Caki2 (cell line): ENCODE data around the gene CFAP298. TPM values are rescaled to one million over a fixed set of nuclear protein-coding genes. Genes with fewer than 3 reads are reported as not detected.
"Not testable (repeated sequence)": the region's sequence is repeated elsewhere in the genome, so short reads cannot be mapped to it uniquely, and the experiment has no call there.

Experiments used
- DNase-seq: peaks from one replicate; pipeline ENCODE4 v3.0.0-alpha.2; 2015; ENCODE audit warnings: low read depth
- in situ Hi-C: cut with HindIII; loops from 2 replicates; pipeline ENCODE4 v1.10.0; 2016; ENCODE audit warnings: low sequenced_read_pairs, low pct_unique_long_range_greater_than_20kb, mixed read lengths
- total RNA-seq: library from RNA; depleted of rRNA; stranded (reverse); fragments of >200 nt; shearing (Covaris generic); gene quantifications from 2 replicates; pipeline ENCODE4 v1.2.3, GENCODE V29; 2014; ENCODE audit warnings: low replicate concordance

CFAP298 gene
- total RNA-seq, 1 experiment from 2014 or later: 51.9 TPM

DNA sequence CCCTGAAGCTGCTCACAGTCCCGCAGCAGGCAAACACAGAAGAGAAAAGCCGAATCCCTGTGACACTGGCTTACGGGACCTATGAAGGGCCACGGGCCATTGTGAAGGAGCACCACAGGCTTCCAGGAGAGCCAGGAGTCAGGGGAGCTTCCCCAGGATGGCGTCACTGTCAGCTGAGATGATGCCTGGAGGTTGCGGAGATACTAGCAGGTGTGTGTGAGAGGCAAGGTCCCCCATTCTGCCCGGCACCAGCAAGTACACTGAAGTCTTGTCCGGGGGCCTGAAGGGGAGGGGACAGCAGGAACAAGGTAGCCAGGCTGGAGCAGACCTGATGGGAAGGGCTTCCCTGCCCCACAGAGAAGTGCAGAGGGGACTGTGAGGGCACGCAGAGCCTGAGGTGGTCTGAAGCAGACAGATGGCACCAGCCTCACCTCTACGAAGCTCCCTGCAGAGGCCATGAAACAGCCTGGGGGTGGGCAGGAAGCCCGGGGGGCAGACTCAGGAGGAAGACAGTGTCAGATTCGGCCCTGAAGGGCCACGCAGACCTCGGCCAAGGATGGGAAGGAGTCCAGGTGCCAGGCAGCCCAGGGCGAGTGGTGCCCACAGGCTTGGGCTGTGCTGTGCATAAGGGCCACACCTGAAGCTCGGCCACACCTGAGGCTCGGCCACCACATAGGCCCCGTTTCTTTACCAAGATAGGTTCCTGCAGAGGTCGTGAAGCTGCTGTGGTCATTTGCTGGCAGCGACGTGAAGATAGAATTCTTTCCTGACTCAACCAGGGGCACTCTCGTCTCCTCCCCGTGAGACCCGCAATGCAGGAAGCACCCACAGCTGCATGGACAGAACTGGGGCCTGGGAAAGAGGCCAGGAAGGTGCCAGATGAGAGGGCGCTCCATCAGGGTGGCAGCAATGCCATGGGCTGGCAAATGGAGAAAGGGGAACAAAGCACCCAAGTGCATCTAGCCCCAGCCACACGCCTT is 36.9 kb downstream of the CFAP298 start:
- in situ Hi-C loops: no loop called here
- no peak for DNase-seq

DNA sequence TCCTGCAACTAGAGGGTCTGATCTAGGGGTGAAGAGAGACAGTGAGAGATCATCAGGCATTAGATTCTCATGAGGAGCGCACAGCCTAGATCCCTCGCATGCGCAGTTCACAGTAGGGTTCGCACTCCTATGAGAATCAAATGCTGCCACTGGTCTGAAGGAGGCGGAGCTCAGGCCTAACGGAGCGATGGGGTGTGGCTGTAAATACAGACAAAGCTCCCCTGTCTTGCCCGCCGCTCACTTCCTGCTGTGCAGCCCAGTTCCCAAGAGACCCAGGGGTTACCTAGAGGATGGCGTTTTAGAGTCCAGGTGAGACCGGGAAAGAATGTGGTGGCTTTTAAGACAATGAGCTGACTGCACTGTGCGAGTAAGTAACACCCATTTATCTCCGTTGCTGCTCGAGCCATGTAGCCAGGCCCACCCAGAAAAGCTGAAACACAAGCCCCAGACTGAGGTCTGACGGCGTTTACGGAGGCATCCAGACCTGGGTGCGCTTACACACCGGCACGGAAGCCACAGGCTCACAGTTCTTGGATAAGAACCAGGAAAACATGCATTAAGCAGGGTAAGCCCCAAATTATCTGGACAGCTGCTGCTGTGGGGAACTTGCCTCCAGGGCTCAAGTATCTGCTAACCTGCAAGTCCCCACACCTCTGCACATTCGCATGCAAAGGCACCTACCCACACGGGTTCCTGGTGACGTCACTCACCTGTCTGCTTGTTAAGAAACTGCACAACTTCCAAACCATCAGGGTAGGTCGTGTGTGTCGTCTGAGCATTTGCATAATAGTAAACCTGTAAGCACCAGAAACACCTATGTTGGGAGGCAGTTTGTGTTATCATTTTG is 39.4 kb downstream of the CFAP298 start:
- in situ Hi-C loops: no loop called here
- no peak for DNase-seq

DNA sequence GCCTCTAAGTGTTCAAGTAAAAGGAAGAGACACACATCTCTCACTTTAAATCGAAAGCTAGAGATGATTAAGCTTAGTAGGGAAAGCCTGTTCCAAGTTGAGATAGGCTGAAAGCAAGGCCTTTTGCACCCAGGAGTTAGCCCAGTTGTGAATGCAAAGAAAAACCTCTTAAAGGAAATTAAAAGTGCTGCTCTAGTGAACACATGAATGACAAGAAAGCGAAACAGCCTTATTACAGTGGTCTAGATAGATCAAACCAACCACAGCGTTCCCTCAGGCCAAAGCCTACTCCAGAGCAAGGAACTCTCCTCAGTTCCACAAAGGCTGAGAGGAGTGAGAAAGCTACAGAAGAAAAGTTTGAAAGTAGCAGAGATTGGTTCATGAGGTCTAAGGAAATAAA is 41.7 kb downstream of the CFAP298 start:
- in situ Hi-C loops: no loop called here

DNA sequence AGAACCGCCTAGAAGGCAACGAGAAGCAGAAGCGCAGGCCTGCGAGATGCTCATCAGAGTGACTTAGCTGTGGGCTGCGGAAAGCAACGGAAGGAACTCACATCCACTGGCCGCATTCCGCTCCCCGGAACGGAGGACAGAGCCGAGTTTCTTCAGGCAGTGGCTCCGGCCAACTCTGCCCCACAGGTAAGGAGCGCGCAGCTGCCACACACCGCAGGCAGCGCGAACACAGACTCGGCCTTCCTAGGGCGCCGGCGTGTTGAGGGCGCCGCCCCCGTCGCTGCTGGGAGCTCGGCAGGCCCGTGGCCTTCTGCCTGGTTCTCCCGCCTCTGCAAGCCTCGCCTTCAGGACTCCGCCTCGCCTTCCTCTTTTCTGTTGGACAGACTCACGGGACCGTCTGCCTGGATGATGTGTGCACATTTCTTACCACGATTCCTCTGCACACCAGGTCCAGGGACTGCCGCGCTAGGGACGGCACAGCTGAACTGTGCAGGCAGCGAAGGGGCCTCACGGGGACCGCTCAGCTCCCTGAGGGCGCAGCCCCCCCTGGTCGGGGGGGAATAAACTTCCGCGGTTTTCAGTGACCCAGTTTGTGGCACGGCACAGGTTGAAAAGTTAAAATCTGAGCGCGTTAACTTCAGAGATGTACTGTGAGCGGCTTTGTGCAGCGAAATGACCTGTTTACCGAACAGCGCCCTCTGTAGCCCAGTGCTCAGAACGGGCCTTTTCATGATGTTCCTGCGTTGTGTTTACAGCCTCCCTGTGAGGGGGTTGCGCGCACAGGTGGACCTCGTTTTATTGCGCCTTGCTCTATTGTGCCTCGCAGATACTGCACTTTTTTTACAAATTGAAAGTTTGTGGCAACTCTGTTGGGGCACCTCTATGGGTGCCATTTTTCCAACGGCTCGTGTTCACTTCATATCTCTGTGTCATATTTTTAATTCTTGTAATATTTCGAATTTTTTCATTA is 42.6 kb downstream of the CFAP298 start:
- in situ Hi-C loops: no loop called here
- peak; percentile 83 for DNase-seq

More for the DNA sequence above, 41.7 kb downstream of the CFAP298 start:
- DNase-seq: no peak

DNA sequence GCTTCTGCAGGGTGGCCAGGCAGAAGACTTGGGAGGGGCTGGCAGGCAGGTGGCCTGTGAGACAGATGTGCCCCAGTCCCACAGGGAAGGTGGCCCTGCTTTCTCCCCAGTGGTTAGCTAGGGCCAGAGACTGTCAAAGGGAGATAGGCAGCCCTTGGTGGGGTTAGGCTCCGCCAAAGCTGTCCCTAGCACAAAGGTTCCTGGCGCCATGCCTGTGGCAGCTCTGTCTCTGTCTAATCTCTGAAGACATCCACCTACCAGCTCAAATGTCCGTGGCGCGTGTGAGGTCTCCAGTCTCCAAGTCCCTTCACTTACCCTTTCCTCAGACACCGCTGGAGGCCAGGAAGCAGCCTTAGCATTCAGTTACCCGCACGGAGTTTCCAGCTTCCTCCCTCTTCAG is 44.6 kb downstream of the CFAP298 start:
- in situ Hi-C loops: no loop called here
- no peak for DNase-seq

DNA sequence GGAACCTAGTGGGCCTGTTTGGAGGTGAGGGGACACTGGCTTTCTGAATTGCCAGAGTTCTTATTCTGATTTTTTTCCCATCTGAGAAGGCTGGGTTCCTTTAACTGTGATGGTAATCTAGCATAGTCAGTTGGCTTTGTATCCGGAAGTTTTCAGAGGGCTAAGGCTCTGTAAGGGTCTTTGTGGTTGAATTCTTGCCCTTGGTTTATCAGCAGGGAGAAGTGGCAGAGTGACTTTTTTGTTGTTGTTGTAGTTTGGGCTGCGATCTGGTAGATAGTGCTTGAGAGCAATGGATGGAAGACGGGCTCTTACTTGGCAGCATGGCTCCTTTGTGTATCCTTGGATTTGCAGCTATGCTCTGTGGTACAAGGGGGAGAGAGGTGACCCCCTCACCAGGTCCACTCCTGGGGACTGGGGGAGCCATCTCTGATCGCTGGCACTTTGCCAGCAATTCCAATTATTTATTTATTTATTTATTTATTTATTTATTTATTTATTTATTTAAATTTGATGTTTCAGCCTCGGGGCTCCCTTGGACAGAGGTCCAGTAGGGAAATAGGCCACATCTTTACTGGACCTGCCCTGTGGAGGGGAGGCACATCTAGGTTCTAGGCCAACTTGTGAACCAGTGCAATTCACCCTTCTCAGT is 45.3 kb downstream of the CFAP298 start:
- DNase-seq: no peak
- in situ Hi-C loops: no loop called here

DNA sequence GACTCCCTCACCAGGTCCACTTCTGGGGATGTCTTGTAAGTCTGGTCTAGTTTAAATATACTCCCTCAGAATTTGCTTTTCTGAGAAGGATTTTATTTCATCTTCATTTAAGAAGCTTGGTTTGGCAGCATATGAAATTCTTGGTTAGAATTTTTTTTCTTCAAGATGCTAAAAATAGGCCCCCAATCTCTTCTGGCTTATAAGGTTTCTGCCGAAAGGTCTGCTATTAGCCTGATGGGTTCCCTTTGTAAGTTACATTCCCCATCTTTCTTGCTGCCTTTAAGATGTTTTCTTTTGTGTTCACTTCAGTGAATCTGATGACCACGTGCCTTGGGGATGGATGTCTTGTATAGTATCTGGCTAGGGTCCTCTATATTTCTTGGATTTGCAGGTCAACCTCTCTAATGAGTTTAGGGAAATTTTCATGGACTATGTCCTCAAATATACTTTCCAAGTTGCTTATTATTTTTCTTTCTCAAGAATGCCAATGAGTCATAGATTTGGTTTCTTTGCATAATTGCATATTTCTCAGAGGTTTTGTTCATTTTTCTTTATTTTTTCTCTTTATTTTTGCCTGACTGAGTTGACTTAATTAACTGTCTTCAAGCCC is 46.2 kb downstream of the CFAP298 start:
- in situ Hi-C loops: no loop called here
- no peak for DNase-seq

DNA sequence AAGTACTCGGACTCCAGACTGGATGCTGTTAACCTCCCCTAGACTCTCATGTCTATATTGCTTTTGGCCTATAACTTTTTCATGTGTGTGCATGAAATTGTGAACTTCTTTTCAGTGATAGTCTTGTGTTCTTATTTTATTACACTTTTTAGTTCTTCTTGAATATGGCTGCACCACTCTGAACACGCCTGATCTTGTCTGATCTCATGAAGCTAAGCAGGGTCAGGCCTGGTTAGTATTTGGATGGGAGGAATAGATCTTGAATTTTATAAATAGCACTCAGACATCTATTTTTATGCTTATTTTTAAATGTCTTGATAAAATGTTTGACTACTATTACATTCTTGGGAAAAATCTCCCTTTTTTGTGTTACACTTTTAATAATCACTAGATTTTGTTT is 49.3 kb downstream of the CFAP298 start:
- in situ Hi-C loops: no loop called here
- no peak for DNase-seq

DNA sequence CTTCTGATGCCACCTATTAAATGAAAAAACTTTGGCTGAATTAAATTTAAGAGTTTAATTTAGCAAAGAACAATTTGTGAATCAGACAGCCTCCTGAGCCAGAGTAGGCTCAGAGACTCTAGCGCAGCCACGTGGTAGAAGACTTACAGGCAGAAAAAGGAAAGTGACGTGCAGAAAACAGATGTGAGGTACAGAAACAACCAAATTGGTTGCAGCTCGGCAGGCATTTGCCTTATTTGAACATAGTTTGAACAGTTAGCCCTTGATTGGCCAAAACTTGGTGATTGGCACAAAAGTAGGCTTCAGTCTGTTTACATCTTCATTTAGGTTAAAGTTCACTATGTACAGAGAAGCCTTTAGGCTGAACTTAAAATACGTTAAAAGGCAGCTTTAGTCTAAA is 49.8 kb downstream of the CFAP298 start:
- in situ Hi-C loops: no loop called here
- no peak for DNase-seq

DNA sequence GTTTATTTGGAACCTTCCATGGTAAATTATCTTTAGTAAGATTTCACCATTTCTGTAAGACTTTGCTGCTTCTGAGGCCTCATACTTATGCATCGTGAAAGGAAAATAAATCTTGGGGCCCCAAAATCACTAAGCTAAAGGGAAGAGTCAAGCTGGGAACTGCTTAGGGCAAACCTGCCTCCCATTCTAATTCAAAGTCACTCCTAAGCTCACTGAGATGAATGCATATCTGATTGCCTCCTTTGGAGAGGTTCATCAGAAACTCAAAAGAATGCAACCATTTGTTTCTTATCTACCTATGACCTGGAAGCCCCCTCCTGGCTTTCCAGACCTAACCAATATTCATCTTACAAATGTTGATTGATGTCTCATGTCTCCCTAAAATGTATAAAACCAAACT is 50.7 kb downstream of the CFAP298 start:
- in situ Hi-C loops, DNase-seq: not testable (repeated sequence)

DNA sequence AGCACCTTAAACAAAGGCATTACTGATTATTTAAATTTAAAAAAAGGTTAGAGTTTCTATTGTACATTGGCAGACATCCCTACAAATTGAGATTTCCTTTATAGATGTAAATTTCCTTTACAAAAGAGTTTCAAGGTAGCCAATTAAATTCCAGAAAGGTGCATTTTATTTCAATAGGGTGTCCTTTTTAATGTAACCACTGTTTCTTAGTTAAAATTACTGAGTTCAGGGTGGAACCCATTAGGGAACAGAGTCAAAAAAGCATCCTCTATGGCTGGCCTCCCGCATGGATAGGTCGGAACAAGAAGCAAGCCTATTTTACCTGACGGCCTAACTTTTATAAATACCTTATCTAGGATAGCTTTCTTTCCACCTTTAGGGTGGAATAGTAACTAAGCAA is 51.3 kb downstream of the CFAP298 start:
- DNase-seq: no peak
- in situ Hi-C loops: no loop called here

DNA sequence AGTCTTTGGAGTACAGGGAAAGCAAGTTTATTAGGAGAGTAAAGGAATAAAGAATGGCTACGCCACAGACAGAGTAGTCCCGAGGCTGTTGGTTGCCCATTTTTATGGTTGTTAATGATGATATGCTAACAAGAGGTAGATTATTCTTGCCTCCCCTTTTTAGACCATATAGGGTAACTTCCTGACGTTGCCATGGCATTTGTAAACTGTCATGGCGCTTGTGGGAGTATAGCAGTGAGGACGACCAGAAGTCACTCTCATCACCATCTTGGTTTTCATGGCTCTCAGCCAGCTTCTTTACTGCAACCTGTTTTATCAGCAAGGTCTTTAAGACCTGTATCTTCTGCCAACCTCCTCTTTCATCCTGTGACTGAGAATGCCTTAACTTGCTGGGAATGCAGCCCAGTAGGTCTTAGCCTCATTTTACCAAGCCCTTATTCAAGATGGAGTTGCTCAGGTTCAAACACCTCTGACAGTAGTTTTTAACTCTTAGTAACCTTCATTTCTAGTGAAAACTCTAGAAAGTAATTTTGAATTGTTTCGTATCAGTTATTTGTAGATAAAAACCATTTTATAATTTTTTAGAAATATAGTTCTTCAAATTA is 53.1 kb downstream of the CFAP298 start:
- in situ Hi-C loops: no loop called here
- DNase-seq: no peak

DNA sequence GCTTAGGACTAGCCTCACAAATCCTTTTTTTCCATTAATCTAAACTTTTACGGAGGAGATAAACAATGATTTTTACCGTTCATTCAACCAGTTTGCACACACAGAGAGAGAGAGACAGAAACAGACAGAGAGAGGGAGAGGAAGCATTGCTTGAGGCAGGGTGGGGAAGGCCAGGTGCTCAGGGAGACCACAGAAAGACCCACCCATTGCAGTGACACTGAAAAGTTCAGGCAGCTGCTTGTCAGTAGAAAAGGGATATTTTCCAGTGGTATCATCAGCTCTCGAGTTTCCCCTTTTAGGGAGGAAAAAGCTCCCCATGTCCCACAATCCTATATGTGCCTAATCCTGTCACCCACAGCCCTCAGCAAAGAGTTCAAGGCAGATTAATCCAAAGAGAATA is 54.1 kb downstream of the CFAP298 start:
- in situ Hi-C loops: no loop called here
- no peak for DNase-seq

DNA sequence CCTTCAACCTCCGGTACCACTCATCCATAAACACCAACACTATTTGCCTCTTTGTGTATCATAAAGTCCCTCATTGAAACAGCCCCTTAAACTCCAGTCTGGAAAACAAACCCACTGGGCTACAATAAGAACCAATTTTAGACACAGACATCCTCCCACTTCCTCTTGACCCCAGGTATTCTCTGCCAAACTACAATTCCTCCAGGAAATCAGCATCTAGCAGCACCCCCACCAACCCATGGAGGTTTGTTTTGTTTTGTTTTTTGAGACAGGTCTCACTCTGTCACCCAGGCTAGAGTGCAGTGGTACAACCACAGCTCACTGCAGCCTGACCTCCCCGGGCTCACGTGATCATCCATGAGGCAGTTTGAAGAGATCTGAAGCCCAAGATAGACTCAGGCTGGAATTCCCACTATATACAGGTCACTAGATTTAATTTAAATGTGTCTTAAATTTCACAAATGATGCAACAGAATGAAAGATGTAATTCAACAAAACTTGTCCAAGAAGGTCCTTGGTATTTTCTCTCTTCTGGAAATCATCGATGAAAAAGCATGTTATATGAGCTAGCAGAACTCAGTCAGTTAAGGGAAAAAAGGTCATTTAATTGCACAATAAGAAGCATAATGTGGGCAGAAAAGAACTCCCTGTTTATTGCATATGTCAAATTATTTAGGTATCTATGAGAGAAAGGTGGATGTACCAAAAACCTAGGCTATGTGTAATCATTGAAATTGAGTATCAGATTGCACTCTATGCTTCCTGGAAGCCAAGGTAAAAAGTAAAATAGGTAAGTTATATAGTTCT is 57.1 kb downstream of the CFAP298 start:
- in situ Hi-C loops: no loop called here
- no peak for DNase-seq

DNA sequence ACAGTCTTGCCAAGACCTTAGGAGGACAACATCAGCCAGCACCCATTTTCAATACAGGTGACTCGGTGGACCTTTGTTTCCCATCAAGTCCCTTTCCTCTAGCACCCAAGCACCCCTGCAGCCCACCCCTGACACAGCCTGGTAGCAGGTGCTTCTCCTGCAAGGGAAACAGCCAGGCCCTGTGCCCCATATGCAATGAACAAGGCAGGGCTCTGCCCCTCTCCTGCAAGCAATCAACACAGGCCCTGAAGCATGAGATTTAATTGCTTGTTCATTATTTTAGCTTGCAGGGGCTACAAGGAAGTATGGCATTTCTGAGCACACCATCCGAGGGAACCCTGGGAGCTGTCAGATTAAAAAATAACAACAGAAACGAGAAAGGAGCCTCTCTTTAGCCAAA is 62.3 kb downstream of the CFAP298 start:
- in situ Hi-C loops: no loop called here

DNA sequence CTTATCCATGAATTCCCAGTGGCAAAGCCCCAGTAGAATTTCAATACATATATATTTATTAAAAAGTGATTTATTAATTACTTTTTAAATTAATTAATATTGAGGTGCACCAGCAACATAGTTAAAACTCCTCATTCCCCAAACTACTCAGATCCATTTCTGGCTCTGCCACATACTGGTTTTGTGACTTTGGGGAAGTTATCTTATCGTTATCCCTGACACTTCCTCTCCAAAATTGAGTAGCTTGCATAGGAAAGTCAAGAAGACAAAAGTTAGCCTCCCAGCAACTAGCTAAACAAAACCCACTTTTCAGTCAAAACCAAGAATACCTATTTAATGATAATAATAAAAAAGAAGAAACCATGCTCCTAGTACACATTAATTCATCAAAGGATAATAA is 62.7 kb downstream of the CFAP298 start:
- DNase-seq: no peak
- in situ Hi-C loops: no loop called here

More for the DNA sequence above, 62.3 kb downstream of the CFAP298 start:
- no peak for DNase-seq
